Right cardiac atrium (tissue), 5 donors: ENCODE measurements around the gene MMP27. TPM values are rescaled to one million over a fixed set of nuclear protein-coding genes. Genes with fewer than 3 reads are reported as not detected.
"Not testable (repeated sequence)": the region's sequence is repeated elsewhere in the genome, so short reads cannot be mapped to it uniquely, and the experiment has no call there.

Experiments used
- ATAC-seq, 2 donors: fragments of 200-7000 bp; cut with Tn5 transposase; one replicate each; pipeline versions ENCODE4 v1.8.0 to v1.9.1; 2020; ENCODE audit warnings: moderate library complexity in 2 of 2, mild to moderate bottlenecking in 1 of 2
- DNase-seq, 3 donors: peaks; one replicate each; pipeline ENCODE4 v3.0.0-alpha.2; 2020
- H3K27ac ChIP-seq: one replicate; pipeline ENCODE4 v1.5.1; 2013; ENCODE audit warnings: mild to moderate bottlenecking, low read length, control low read depth, moderate library complexity
- H3K27me3 ChIP-seq: one replicate; pipeline ENCODE4 v1.6.1; 2013; ENCODE audit not compliant: control insufficient read depth, insufficient read depth
- H3K4me1 ChIP-seq: one replicate; pipeline ENCODE4 v1.6.1; 2013; ENCODE audit warnings: low read length; ENCODE audit not compliant: control insufficient read depth, insufficient read depth
- H3K4me3 ChIP-seq: one replicate; pipeline ENCODE4 v1.5.1; 2013; ENCODE audit warnings: low read length, control low read depth
- H3K9me3 ChIP-seq: one replicate; pipeline ENCODE4 v1.6.1; 2013; ENCODE audit warnings: low read length; ENCODE audit not compliant: control insufficient read depth
- WGBS: extraction: QIAGEN DNeasy Blood & Tissue Kit; methylation state at CpG from one replicate; pipeline ENCODE4 v1.1.7; 2013; 5-methylcytosine and 5-hydroxymethylcytosine counted together
- intact Hi-C, 4 donors: fragments of 100-400 bp; cut with DNase I; formaldehyde crosslinking; loops; one replicate each; pipeline versions ENCODE4 v1.11.0 to v1.14.0; 2022 to 2023
- long read RNA-seq, 4 donors: library from polyadenylated mRNA; unstranded; transcript quantifications; one replicate each; pipeline ENCODE4 v2.0.0, GENCODE V29; 2020 to 2021
- polyA plus RNA-seq: library from polyadenylated mRNA; stranded (reverse); fragments of 200-250 nt; gene quantifications from one replicate; pipeline ENCODE4 v1.2.3, GENCODE V29; 2013
- total RNA-seq, 4 donors: library from RNA; stranded (reverse); fragmentation: NEBNext Ultra II Directional; extraction: Animal tissue kit (Norgen Biotek cat#: 25700); gene quantifications; one replicate each; pipeline ENCODE4 v1.2.1, GENCODE V29; 2021
- donor health status: healthy with polysubstance abuse.
- donor health status: DM: no; HTN: yes; CAD: no.
- donor health status: DM: no; HTN: no; CAD: no.
- donor health status: DM: no; HTN: yes; CAD: no; lungs with severe emphysema.
- donor health status: DM: yes; HTN: yes; CAD: no.

The MMP27 gene, protein sequence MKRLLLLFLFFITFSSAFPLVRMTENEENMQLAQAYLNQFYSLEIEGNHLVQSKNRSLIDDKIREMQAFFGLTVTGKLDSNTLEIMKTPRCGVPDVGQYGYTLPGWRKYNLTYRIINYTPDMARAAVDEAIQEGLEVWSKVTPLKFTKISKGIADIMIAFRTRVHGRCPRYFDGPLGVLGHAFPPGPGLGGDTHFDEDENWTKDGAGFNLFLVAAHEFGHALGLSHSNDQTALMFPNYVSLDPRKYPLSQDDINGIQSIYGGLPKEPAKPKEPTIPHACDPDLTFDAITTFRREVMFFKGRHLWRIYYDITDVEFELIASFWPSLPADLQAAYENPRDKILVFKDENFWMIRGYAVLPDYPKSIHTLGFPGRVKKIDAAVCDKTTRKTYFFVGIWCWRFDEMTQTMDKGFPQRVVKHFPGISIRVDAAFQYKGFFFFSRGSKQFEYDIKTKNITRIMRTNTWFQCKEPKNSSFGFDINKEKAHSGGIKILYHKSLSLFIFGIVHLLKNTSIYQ
- total RNA-seq = not detected
- not detected for polyA plus RNA-seq
- long read RNA-seq, donor 1 = 0 reads
- long read RNA-seq, donor 2 = 0 reads
- long read RNA-seq, donor 3 = 0 reads
- long read RNA-seq, donor 4 = 0 reads

DNA sequence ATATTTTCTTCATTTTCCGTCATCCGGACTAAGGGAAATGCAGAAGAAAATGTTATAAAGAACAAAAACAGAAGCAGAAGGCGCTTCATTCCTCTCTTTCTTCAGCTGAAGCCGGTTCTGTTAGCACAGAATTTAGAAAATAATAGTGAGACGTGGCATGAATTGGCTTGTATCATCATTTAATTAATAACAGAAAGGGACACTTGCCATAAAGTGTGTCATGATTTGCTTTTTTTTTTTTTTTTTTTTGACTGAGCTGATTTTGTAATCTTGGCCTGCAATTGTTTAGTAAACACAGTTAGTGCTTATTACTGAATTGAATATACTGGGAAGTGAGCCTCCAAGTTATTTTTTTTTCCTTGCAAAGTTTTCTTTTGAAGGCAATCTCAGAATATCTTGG is at the start of gene MMP27:
Gene MMP27, minus strand, starts transcription at position 144 of the 400 bp plus-strand sequence. Its CDS starts 55 bp downstream, at position 89.
- Histone ChIP-seq H3K4me1 (no peaks in the 10 kb centered on the region), H3K9me3 (no peaks in the 10 kb centered on the region), H3K27ac (no peak within 1 kb of the TSS), H3K27me3 (no peaks in the 10 kb centered on the region), H3K4me3 (no peak within 1 kb of the TSS)
- 77% methylated on average over 5 of the region's 5 CpGs for WGBS
- DNase-seq (no peak), ATAC-seq (no peak)
- intact Hi-C loops = no loop called here

DNA sequence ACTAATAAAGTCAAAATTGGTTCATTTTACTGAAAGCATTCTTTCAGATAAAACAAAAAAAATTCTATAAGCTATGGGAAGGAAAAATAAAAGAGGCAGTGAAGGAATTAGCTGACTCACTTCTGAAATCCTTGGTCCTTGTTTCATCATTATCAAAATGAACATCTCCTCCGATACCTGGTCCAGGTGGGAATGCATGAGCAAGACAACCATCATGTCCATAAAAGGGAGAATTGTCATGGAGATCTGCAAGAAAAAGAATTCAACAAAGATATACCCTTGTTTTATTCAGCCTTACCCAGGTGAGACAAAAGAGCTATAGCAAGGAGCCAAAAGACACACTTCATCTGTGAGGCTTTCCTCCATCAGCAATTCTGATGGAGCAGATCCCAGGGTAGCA is 47.7 kb upstream of the MMP27 start:
- Histone ChIP-seq H3K9me3 (no peaks in the 10 kb centered on the region), H3K4me3 (no peak overlapping the region), H3K4me1 (no peaks in the 10 kb centered on the region), H3K27ac (no peak overlapping the region), H3K27me3 (no peaks in the 10 kb centered on the region)
- ATAC-seq (no peak), DNase-seq (no peak)
- 95% methylated on average over 1 of the region's 1 CpG for WGBS
- intact Hi-C loops = no loop called here

DNA sequence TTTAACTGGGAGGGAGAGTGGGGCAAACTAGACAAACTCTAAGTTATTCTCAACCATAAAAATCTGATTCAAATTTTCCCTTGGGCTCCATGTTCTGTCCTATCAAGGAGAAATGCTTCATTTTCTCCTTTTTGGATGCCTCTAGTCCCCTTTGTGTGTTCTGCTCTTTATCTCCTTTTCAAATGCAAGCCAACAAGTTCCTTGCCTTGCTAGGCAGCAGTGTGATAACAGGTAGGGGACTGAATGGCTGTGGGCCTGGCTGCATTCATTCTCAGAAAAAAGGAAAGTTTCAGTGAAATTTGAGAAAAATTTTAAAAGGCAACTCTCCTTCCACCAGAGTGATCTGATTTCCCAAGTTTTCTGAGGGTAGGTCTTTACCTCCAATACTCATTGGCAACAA is 46.1 kb upstream of the MMP27 start:
- intact Hi-C loops = no loop called here
- Histone ChIP-seq H3K27me3 (no peaks in the 10 kb centered on the region), H3K4me3 (no peak overlapping the region), H3K4me1 (no peaks in the 10 kb centered on the region), H3K9me3 (no peaks in the 10 kb centered on the region), H3K27ac (no peak overlapping the region)
- DNase-seq = no peak
- ATAC-seq = no peak

DNA sequence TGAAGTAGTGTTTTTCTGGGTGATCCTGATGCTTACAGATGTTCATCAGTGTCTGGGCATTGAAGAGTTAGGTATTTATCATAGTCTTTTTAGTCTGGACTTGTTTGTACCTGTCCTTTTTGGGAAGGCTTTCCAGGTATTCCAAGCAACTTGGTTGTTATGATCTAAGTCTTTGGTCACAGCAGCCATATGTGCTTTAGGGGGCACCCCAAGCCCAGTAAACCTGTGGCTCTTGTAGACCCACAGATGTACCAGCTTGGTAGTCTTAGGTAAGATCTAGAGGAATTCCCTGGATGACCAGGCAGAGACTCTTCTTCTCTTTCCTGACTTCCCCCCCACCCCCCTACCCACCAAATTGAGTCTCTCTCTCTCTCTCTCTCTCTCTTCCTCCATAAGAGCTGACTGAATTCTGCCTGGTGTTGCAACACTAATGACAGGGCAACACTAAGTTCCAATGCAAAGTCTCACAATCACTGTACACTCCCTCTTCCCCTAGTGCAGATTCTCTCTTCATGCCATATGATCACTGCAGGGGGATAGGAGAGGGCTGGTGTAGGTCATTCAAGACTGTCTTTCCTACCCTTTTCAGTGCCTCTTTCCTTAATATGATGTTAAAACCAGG is 43.6 kb upstream of the MMP27 start:
- Histone ChIP-seq H3K4me3 (no peak overlapping the region), H3K9me3 (no peaks in the 10 kb centered on the region), H3K4me1 (no peaks in the 10 kb centered on the region), H3K27me3 (no peaks in the 10 kb centered on the region), H3K27ac (no peak overlapping the region)
- intact Hi-C loops = no loop called here
- DNase-seq (no peak), ATAC-seq (no peak)

DNA sequence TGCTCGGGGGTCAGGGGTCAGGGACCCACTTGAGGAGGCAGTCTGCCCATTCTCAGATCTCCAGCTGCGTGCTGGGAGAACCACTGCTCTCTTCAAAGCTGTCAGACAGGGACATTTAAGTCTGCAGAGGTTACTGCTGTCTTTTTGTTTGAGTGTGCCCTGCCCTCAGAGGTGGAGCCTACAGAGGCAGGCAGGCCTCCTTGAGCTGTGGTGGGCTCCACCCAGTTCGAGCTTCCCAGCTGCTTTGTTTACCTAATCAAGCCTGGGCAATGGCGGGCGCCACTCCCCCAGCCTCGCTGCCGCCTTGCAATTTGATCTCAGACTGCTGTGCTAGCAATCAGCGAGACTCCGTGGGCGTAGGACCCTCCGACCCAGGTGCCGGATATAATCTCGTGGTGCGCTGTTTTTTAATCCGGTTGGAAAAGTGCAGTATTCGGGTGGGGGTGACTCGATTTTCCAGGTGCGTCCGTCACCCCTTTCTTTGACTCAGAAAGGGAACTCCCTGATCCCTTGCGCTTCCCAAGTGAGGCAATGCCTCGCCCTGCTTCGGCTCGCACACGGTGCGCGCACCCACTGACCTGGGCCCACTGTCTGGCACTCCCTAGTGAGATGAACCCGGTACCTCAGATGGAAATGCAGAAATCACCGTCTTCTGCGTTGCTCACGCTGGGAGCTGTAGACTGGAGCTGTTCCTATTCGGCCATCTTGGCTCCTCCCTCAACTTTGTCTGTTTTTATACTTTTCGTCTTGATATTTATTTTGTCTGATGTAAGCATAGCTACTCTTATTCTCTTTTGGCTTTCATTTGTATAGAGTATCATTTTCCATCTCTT is 41.4 kb upstream of the MMP27 start:
- WGBS = 81% methylated on average over 32 of the region's 32 CpGs
- H3K27ac ChIP-seq, intact Hi-C loops, H3K9me3 ChIP-seq, DNase-seq, H3K4me3 ChIP-seq, H3K27me3 ChIP-seq, H3K4me1 ChIP-seq, ATAC-seq: not testable (repeated sequence)

DNA sequence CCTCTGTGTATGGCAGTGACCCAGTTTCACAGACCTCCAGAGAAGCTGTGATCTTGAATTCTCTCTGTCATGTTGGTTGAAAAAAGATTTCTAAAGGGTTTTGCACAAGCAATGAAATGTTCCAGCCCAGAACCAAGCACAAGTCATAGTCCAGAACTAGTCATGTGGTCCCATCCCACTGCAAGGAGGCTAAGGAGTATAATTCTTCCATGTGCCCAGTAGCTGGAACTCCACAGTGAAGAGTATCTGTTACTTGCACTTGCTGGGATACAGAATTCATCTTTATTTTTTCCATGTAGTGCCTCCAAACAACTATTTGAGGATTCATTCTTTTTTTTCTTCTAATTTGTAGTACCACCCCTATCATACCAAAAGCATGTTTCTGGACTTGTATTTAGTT is 29.1 kb upstream of the MMP27 start:
- ATAC-seq (no peak), DNase-seq (no peak)
- H3K4me3 ChIP-seq = no peak overlapping the region
- H3K9me3 ChIP-seq = no peaks in the 10 kb centered on the region
- H3K27ac ChIP-seq = no peak overlapping the region
- H3K27me3 ChIP-seq = no peaks in the 10 kb centered on the region
- no peaks in the 10 kb centered on the region for H3K4me1 ChIP-seq
- intact Hi-C loops = no loop called here

DNA sequence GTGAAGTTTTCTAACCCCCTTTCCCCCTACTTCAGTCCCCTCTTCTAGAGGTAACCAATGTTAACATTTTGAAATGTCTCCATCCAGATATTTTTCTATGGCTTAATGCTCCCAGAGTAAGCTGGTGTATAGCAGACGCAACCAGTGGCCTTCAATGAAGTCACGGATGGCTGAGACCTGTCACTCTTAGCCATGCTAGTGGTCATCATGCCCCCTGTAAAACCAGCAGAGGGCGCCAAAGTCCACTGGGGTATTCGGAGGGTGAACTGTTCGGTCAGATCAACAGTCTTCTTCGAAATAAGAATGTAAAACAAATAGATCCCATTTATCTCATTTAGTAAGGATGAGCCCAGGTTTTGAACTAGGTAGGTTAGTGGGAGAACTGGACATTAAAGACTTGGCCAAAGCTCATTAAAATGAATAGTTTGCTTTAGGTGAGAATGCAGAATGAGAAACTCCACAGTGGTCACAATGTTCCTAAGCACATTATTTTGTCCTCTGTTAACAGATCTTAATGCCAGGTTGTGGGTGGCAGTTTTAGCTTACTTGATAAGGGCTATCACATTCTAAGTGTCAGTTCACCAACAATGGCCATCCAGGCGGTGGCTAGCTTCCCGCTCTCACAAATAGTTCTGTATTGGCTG is 27.8 kb upstream of the MMP27 start:
- H3K27ac ChIP-seq = no peak overlapping the region
- no peaks in the 10 kb centered on the region for H3K9me3 ChIP-seq
- no peaks in the 10 kb centered on the region for H3K27me3 ChIP-seq
- intact Hi-C loops = no loop called here
- H3K4me3 ChIP-seq = no peak overlapping the region
- H3K4me1 ChIP-seq = no peaks in the 10 kb centered on the region
- WGBS = 41% methylated on average over 8 of the region's 8 CpGs
- peak in 1 of 2 donors; percentile 35 for ATAC-seq
- peak; percentile 25 to 64 (median 58) for DNase-seq

DNA sequence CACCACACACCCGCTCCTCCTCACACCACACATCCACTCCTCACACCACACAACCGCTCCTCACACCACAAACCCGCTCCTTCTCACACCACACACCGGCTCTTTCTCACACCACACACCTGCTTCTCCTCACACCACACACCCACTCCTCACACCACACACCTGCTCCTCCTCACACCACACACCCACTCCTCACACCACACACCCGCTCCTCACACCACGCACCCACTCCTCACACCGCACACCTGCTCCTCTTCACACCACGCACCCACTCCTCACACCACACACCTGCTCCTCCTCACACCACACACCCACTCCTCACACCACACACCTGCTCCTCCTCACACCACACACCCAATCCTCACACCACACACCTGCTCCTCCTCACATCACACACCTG is 25.4 kb upstream of the MMP27 start:
- 56% methylated on average over 8 of the region's 8 CpGs for WGBS
- ATAC-seq = not testable (repeated sequence)

DNA sequence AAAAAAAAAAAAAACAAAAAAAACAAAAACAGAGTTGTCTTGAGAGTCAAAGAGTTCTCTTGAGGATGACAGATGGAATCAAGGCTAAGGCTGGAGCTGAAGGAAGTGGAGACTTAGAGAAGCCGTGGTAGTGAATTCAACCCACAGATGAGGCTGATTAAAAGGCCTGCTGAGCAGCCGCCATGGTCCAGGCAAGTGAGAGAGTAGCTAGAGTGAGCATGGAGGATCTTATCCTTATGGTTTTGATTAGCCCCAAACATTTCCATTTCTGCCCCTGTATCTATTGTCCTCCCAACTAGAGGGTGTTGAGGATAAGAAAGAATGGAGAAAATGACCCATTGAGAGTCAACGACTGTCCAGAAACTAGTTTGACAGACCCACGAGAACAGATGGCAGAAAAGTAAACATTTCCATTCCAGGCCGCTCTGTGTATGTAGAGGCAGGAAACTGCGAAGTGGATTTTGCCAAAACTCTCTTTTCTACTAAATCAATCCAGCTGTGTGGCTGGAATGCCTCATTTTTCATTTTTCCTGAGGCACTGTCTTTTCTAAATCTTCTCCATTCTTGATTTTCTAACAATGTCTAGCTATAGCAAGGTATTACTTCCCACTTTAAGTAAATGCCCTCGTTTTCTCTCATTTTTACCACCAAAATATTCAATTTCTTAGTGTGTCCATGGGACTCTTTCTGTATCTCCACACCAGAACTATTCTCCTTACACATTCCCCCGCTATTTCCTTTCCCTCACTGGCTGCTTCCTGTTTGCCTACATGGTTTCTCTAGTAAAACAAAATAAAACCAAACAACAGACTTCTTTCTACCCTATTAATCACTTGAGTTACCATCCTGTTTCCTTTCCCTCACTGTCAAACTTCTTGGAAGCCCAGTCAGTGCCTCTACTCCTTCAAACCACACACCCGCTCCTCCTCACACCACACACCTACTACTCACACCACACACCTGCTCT is 24.6 kb upstream of the MMP27 start:
- WGBS = 64% methylated on average over 9 of the region's 9 CpGs
- no peaks in the 10 kb centered on the region for H3K27me3 ChIP-seq
- H3K4me1 ChIP-seq = no peaks in the 10 kb centered on the region
- ATAC-seq (no peak), DNase-seq (no peak)
- no peaks in the 10 kb centered on the region for H3K9me3 ChIP-seq
- no peak overlapping the region for H3K27ac ChIP-seq
- no peak overlapping the region for H3K4me3 ChIP-seq
- intact Hi-C loops = no loop called here

More for the DNA sequence above, 25.4 kb upstream of the MMP27 start:
- H3K4me3 ChIP-seq, H3K27ac ChIP-seq, H3K4me1 ChIP-seq, intact Hi-C loops, H3K9me3 ChIP-seq, H3K27me3 ChIP-seq, DNase-seq: not testable (repeated sequence)

DNA sequence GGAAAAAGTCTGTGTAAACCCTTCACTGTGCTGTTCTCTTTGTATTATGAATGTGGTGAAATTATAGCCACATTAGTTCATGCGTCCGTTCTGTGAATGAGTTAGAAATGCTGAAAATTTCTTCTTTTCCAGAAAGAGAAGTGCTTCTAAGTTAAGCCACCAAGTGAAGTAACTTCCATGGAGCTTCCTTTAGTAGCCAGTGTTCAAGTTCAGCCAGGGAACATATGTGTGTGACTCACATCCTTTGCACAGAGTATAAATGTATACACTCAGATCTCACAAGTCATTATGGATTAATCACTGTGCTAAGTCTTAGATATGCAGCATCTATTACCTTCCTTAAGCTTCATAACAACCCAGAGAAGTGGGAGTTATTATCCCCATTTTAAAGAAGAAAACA is 22.3 kb upstream of the MMP27 start:
- 65% methylated on average over 2 of the region's 2 CpGs for WGBS
- H3K27ac ChIP-seq = no peak overlapping the region
- ATAC-seq = peak in 1 of 2 donors; percentile 41
- no peak overlapping the region for H3K4me3 ChIP-seq
- H3K27me3 ChIP-seq = no peaks in the 10 kb centered on the region
- no peak for DNase-seq
- H3K9me3 ChIP-seq = no peaks in the 10 kb centered on the region
- intact Hi-C loops = no loop called here
- H3K4me1 ChIP-seq = no peaks in the 10 kb centered on the region
